ENCODE data around the gene RAB5B.

The RAB5B gene

GRCh38 chr12:55926738-55927587, 46.9 kb upstream of the RAB5B start:
- CTCF ChIA-PET: interaction anchor here (0.5 to 3.4 kb wide), 31 partner anchors 10 to 1936 kb away, joined by 3 to 28 read pairs (median 3); partner anchors contain the start of genes DNAJC14, ORMDL2, RAB5B and SARNP
- peak; percentile 98 for TF ChIP-seq ZBTB7A (tag by site-specific recombination; IDR thresholded peaks at IDR 0.05; ENCODE audit: low read depth)
- peak; percentile 75 for TF ChIP-seq ZNF366 (tag by site-specific recombination; conservative IDR thresholded peaks at IDR 0.05)
- peak; percentile 86 for TF ChIP-seq ZNF501 (tag by site-specific recombination; IDR thresholded peaks at IDR 0.05)
- TF ChIP-seq, protein P1, sequence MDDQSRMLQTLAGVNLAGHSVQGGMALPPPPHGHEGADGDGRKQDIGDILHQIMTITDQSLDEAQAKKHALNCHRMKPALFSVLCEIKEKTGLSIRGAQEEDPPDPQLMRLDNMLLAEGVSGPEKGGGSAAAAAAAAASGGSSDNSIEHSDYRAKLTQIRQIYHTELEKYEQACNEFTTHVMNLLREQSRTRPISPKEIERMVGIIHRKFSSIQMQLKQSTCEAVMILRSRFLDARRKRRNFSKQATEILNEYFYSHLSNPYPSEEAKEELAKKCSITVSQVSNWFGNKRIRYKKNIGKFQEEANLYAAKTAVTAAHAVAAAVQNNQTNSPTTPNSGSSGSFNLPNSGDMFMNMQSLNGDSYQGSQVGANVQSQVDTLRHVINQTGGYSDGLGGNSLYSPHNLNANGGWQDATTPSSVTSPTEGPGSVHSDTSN (CRISPR knock-in tag; IDR thresholded peaks at IDR 0.05): no peak
- TF ChIP-seq ZNF214 (tag by site-specific recombination; IDR thresholded peaks at IDR 0.05; ENCODE audit: borderline replicate concordance): no peak
- no peak for TF ChIP-seq AEBP2 (tag by site-specific recombination; IDR thresholded peaks at IDR 0.05; ENCODE audit: borderline replicate concordance)
- TF ChIP-seq, protein P2, sequence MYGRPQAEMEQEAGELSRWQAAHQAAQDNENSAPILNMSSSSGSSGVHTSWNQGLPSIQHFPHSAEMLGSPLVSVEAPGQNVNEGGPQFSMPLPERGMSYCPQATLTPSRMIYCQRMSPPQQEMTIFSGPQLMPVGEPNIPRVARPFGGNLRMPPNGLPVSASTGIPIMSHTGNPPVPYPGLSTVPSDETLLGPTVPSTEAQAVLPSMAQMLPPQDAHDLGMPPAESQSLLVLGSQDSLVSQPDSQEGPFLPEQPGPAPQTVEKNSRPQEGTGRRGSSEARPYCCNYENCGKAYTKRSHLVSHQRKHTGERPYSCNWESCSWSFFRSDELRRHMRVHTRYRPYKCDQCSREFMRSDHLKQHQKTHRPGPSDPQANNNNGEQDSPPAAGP (tag by site-specific recombination; IDR thresholded peaks at IDR 0.05): 0 out of 2 replicates have a peak, but pooled peaks have one; percentile 59
- TF ChIP-seq ZNF121 (tag by site-specific recombination; IDR thresholded peaks at IDR 0.05): peak; percentile 95
- TF ChIP-seq, protein P3, sequence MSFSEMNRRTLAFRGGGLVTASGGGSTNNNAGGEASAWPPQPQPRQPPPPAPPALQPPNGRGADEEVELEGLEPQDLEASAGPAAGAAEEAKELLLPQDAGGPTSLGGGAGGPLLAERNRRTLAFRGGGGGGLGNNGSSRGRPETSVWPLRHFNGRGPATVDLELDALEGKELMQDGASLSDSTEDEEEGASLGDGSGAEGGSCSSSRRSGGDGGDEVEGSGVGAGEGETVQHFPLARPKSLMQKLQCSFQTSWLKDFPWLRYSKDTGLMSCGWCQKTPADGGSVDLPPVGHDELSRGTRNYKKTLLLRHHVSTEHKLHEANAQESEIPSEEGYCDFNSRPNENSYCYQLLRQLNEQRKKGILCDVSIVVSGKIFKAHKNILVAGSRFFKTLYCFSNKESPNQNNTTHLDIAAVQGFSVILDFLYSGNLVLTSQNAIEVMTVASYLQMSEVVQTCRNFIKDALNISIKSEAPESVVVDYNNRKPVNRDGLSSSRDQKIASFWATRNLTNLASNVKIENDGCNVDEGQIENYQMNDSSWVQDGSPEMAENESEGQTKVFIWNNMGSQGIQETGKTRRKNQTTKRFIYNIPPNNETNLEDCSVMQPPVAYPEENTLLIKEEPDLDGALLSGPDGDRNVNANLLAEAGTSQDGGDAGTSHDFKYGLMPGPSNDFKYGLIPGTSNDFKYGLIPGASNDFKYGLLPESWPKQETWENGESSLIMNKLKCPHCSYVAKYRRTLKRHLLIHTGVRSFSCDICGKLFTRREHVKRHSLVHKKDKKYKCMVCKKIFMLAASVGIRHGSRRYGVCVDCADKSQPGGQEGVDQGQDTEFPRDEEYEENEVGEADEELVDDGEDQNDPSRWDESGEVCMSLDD (tag by site-specific recombination; IDR thresholded peaks at IDR 0.05): peak; percentile 96
- TF ChIP-seq, protein P4, sequence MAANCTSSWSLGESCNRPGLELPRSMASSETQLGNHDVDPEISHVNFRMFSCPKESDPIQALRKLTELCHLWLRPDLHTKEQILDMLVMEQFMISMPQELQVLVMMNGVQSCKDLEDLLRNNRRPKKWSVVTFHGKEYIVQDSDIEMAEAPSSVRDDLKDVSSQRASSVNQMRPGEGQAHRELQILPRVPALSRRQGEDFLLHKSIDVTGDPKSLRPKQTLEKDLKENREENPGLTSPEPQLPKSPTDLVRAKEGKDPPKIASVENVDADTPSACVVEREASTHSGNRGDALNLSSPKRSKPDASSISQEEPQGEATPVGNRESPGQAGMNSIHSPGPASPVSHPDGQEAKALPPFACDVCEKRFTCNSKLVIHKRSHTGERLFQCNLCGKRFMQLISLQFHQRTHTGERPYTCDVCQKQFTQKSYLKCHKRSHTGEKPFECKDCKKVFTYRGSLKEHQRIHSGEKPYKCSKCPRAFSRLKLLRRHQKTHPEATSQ (tag by site-specific recombination; IDR thresholded peaks at IDR 0.05): no peak
- peak; percentile 74 for TF ChIP-seq KLF8 (tag by site-specific recombination; IDR thresholded peaks at IDR 0.05)
- TF ChIP-seq BCL11B (tag by site-specific recombination; IDR thresholded peaks at IDR 0.05; ENCODE audit: low read depth): peak; percentile 93
- TF ChIP-seq, protein P5, sequence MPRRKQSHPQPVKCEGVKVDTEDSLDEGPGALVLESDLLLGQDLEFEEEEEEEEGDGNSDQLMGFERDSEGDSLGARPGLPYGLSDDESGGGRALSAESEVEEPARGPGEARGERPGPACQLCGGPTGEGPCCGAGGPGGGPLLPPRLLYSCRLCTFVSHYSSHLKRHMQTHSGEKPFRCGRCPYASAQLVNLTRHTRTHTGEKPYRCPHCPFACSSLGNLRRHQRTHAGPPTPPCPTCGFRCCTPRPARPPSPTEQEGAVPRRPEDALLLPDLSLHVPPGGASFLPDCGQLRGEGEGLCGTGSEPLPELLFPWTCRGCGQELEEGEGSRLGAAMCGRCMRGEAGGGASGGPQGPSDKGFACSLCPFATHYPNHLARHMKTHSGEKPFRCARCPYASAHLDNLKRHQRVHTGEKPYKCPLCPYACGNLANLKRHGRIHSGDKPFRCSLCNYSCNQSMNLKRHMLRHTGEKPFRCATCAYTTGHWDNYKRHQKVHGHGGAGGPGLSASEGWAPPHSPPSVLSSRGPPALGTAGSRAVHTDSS (tag by site-specific recombination; IDR thresholded peaks at IDR 0.05): peak; percentile 93
- no peak for TF ChIP-seq TCF7L2 (IDR thresholded peaks at IDR 0.05; ENCODE audit: borderline replicate concordance, low read depth, low read length)
- TF ChIP-seq, protein P6, sequence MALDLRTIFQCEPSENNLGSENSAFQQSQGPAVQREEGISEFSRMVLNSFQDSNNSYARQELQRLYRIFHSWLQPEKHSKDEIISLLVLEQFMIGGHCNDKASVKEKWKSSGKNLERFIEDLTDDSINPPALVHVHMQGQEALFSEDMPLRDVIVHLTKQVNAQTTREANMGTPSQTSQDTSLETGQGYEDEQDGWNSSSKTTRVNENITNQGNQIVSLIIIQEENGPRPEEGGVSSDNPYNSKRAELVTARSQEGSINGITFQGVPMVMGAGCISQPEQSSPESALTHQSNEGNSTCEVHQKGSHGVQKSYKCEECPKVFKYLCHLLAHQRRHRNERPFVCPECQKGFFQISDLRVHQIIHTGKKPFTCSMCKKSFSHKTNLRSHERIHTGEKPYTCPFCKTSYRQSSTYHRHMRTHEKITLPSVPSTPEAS (tag by site-specific recombination; IDR thresholded peaks at IDR 0.05): peak; percentile 43; the same call in 1 of the 2 replicates
- no peak for TF ChIP-seq ZNF266 (tag by site-specific recombination; IDR thresholded peaks at IDR 0.05; ENCODE audit: low read depth)
- TF ChIP-seq ZNF561 (tag by site-specific recombination; IDR thresholded peaks at IDR 0.05; ENCODE audit: borderline replicate concordance): peak; percentile 47
- TF ChIP-seq YY1 (tag by site-specific recombination; IDR thresholded peaks at IDR 0.05): peak; percentile 75
- TF ChIP-seq, protein P7, sequence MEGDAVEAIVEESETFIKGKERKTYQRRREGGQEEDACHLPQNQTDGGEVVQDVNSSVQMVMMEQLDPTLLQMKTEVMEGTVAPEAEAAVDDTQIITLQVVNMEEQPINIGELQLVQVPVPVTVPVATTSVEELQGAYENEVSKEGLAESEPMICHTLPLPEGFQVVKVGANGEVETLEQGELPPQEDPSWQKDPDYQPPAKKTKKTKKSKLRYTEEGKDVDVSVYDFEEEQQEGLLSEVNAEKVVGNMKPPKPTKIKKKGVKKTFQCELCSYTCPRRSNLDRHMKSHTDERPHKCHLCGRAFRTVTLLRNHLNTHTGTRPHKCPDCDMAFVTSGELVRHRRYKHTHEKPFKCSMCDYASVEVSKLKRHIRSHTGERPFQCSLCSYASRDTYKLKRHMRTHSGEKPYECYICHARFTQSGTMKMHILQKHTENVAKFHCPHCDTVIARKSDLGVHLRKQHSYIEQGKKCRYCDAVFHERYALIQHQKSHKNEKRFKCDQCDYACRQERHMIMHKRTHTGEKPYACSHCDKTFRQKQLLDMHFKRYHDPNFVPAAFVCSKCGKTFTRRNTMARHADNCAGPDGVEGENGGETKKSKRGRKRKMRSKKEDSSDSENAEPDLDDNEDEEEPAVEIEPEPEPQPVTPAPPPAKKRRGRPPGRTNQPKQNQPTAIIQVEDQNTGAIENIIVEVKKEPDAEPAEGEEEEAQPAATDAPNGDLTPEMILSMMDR (tag by site-specific recombination; IDR thresholded peaks at IDR 0.05): peak; percentile 91
- peak; percentile 47; the same call in 1 of the 2 replicates for TF ChIP-seq ZSCAN30 (tag by site-specific recombination; IDR thresholded peaks at IDR 0.05)
- TF ChIP-seq KLF16 (tag by site-specific recombination; IDR thresholded peaks at IDR 0.05): peak; percentile 71

More at GRCh38 chr12:55926738-55927587, 46.9 kb upstream of the RAB5B start:
- POLR2A ChIA-PET: interaction anchor here (0.6 to 4.4 kb wide), 9 partner anchors 13 to 188 kb away, joined by 4 to 42 read pairs (median 9); partner anchors contain the start of genes DNAJC14, ORMDL2, RAB5B and SARNP
- H3K27ac ChIP-seq (ENCODE audit: extremely low read depth, low read depth, low read length): peak overlapping the region; percentile 94
- peaks cover 4% of the 10 kb centered on the region; the same call in 1 of the 2 replicates for H3K4me1 ChIP-seq (ENCODE audit: control insufficient read depth, insufficient read depth, low read length)
- peak overlapping the region; percentile 80 for H3K4me3 ChIP-seq (ENCODE audit: low read depth, low read length)
- H3K36me3 ChIP-seq (ENCODE audit: control insufficient read depth in 2 of 2, insufficient read depth in 1 of 2, low read length in 2 of 2): peaks cover 14 to 19% of the 10 kb centered on the region in 2 experiments; a peak in 2 of 3 replicates
- H3K9me3 ChIP-seq (ENCODE audit: control insufficient read depth, insufficient read depth, low read depth, low read length): no peaks in the 10 kb centered on the region
